K562 (cell line): ENCODE data around the gene SYNE2.

Source experiments
- CTCF ChIP-seq, 3 experiments: IDR thresholded peaks in 2 of 3; conservative IDR thresholded peaks in 1 of 3; 2 replicates each; pipeline ENCODE4 v1.5.1; 2011 to 2012; ENCODE audit warnings: low read length in 3 of 3, mild to moderate bottlenecking in 3 of 3, control low read depth in 2 of 3, improper control_type of control experiment in 1 of 3, inconsistent platforms in 1 of 3, low read depth in 1 of 3, mixed read lengths in 1 of 3, moderate library complexity in 1 of 3; ENCODE audit not compliant: insufficient read depth in 2 of 3
- ESRRA ChIP-seq: fragments of 450-650 bp; IDR thresholded peaks from 2 replicates; pipeline ENCODE4 v1.6.1; 2014; ENCODE audit warnings: low read depth, mild to moderate bottlenecking, moderate library complexity, borderline replicate concordance
- ETV6 ChIP-seq, 3 experiments: fragments of 150-350 bp in 1 of 3; sonication (generic) in 1 of 3; formaldehyde crosslinking in 1 of 3; IDR thresholded peaks; 2 replicates each; pipeline versions ENCODE4 v1.6.1 to v1.8.0; 2014 to 2022; ENCODE audit warnings: borderline replicate concordance in 2 of 3, low read depth in 2 of 3, antibody characterized with exemption in 1 of 3, low read length in 1 of 3, mild to moderate bottlenecking in 1 of 3, missing genetic modification reagents in 1 of 3
- HMG20A ChIP-seq: fragments of 450-650 bp; formaldehyde crosslinking; conservative IDR thresholded peaks from 2 replicates; pipeline ENCODE4 v1.4.0; 2020; ENCODE audit warnings: mild to moderate bottlenecking, mixed read lengths
- RBM14 ChIP-seq: fragments of 200-400 bp; formaldehyde crosslinking; IDR thresholded peaks from 2 replicates; pipeline ENCODE4 v1.6.1; 2018; ENCODE audit warnings: low read depth, mild to moderate bottlenecking, low read length, moderate library complexity, borderline replicate concordance; ENCODE audit not compliant: insufficient read depth
- ZFP36 ChIP-seq: fragments of 150-350 bp; IDR thresholded peaks from 2 replicates; pipeline ENCODE4 v1.6.1; 2018; ENCODE audit warnings: low read length, low read depth; ENCODE audit not compliant: partially characterized antibody
- ZNF408 ChIP-seq: fragments of 250-450 bp; sonication (Bioruptor Pico); IDR thresholded peaks from 2 replicates; pipeline ENCODE4 v1.4.0; 2020; ENCODE audit warnings: low read depth, mild to moderate bottlenecking, moderate library complexity
- ZNF696 ChIP-seq: fragments of 250-450 bp; sonication (Bioruptor Pico); conservative IDR thresholded peaks from 2 replicates; pipeline ENCODE4 v1.4.0; 2020; ENCODE audit warnings: mild to moderate bottlenecking, moderate library complexity
- TF ChIP-seq, protein P1 (sequence below): fragments of 250-450 bp; sonication (Bioruptor Pico); IDR thresholded peaks from 2 replicates; pipeline ENCODE4 v1.8.0; 2021; ENCODE audit warnings: mild to moderate bottlenecking, moderate library complexity
- TF ChIP-seq, protein P2 (sequence below): IDR thresholded peaks from 2 replicates; pipeline ENCODE4 v1.6.1; 2011; ENCODE audit warnings: borderline replicate concordance, low read depth, mild to moderate bottlenecking, moderate library complexity, low read length; ENCODE audit not compliant: insufficient read depth, poor library complexity, severe bottlenecking

- TF ChIP-seq CTCF (IDR thresholded peaks at IDR 0.05 in 2 of 3, conservative IDR thresholded peaks at IDR 0.05 in 1 of 3; ENCODE audit: insufficient read depth in 2 of 3, low read depth in 1 of 3, low read length in 3 of 3) (no peak), RBM14 (no peak), ZNF408 (no peak), ESRRA (no peak), ZFP36 (no peak), ZNF696 (CRISPR knock-in tag) (no peak), HMG20A (CRISPR knock-in tag) (no peak), ETV6 (IDR thresholded peaks at IDR 0.05; ENCODE audit: borderline replicate concordance in 1 of 2, low read depth in 2 of 2, low read length in 1 of 2) (no peak), ETV6 (CRISPR knock-in tag; IDR thresholded peaks at IDR 0.05; ENCODE audit: borderline replicate concordance) (no peak)
- TF ChIP-seq, protein P1, sequence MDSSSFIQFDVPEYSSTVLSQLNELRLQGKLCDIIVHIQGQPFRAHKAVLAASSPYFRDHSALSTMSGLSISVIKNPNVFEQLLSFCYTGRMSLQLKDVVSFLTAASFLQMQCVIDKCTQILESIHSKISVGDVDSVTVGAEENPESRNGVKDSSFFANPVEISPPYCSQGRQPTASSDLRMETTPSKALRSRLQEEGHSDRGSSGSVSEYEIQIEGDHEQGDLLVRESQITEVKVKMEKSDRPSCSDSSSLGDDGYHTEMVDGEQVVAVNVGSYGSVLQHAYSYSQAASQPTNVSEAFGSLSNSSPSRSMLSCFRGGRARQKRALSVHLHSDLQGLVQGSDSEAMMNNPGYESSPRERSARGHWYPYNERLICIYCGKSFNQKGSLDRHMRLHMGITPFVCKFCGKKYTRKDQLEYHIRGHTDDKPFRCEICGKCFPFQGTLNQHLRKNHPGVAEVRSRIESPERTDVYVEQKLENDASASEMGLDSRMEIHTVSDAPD (CRISPR knock-in tag): no peak
- TF ChIP-seq, protein P2, sequence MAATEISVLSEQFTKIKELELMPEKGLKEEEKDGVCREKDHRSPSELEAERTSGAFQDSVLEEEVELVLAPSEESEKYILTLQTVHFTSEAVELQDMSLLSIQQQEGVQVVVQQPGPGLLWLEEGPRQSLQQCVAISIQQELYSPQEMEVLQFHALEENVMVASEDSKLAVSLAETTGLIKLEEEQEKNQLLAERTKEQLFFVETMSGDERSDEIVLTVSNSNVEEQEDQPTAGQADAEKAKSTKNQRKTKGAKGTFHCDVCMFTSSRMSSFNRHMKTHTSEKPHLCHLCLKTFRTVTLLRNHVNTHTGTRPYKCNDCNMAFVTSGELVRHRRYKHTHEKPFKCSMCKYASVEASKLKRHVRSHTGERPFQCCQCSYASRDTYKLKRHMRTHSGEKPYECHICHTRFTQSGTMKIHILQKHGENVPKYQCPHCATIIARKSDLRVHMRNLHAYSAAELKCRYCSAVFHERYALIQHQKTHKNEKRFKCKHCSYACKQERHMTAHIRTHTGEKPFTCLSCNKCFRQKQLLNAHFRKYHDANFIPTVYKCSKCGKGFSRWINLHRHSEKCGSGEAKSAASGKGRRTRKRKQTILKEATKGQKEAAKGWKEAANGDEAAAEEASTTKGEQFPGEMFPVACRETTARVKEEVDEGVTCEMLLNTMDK: no peak
These were observed 347.4 kb downstream of the SYNE2 start for GRCh38 chr14:64200170-64200569.
